OCI-M1 (cell line): ENCODE measurements around the gene CLDN16.

Experiments
- DNase-seq: peaks from one replicate; lab custom pipeline; 2025; lab: John Stamatoyannopoulos, UW

The CLDN16 gene

DNA sequence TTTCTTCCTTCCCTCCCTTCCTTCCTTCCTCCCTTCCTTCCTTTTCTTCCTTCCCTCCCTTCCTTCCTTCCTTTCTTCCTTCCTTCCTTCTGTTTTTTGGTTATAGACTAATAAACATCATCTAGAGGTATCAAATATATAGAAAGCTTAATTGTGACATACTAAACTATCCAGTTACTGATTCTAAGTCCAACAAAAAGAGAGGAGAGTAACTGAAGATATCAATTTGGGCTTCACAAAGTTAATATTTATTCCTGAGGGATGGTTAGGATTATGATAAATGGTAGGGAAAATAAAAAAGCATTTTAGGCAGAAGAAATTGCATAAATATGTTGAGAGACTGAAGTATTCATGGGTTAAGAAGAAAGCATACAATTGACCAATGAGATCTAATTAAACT is 7.8 kb upstream of the CLDN16 start:
- DNase-seq = no peak

DNA sequence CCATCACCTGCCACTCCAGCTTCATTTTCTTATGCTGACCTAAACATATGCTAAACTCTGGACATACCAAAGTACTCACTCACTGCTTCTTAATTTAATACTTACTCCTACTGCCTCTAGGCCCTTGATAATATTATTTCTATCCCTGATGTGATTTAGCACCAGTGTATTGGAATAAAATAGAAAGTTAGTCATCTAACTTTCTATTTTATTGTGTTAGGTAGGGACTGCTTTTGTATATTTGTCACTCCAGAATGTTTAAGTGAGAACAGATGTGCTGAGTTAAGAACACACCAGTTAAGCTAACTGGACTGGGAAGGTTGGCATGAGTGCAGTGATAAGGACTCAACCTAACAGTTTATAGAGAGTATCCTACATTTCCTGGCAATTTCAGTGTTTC is 6.5 kb upstream of the CLDN16 start:
- no peak for DNase-seq

DNA sequence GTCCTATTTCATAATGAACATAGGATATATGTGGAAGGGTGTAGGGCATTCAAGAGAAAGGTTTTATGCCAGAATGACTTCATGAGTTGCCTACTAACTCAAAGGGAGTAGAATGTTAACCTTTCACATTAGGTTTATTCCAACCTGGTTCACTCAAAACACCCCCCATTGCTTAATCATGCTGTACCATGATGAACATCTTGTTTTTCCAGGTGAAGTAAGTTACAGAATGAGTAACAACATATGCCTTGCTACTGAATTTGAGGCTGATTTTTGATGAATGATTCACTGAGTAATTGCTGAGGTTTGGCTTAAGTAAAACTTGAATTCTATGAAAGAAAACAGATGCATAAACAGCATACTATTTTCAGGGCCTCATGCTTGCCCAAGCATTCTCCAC is 5.9 kb upstream of the CLDN16 start:
- DNase-seq = no peak

DNA sequence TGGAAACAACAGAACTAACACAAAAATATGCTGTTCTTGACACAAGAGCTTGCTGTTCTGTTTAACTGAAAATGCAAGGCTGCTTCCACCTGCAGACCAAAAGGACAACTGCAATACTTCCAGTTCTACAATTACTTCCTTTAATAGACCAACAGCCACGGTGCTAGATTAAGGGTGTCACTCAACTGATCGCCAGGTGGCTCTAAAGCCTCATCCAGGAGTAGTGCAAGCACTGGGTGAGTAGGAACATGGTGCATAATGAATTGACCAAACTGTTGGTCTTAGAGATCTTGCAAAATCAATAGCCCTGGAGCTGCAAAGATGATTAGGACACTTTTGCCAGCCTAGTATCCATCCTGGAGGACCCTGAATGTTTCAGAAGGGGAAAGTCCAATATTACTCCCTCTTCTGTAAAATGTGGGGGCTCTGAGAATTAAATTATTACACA is 3.6 kb upstream of the CLDN16 start:
- peak; percentile 86 for DNase-seq

DNA sequence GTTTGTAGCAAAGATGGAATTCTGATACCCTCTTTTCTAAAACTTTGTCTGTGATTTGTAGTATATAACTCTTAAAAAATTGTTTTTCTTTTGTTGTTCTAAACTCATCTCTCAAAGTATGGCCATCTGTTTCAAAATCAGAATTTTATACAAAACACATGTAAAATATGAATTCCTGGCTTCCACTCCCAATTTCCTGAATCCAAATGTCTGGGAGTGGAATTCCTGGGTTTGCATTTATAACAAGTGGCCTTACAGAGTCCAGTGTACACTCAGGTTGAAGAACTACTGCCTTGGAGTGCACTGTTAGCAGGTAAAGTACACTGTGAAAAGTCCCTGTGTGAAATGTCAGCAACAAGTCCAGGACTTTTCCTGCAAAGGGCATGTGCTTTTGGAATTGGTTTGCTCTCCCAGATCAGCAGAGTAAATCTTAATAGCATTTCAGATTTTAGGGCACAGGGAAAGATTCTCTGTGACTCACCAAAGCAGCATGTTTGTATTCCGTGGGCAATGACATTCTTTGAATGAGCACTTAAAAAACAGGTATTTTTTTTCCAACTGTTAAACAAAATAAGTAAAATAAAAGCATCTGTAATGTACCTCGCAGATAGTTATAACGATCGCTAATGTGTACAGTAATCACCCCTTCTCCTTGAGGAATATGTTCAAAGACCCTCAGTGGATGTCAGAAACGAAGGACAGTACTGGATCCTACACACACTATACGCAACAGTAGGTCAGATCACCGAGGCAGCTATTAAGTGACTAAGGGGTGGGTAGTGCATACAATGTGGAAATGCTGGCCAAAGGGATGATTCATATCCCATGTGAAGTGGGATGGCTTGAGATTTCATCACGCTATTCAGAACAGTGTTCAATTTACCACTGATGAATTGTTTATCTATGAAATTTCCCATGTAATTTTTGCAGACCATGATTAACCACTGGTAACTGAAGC is 2.0 kb upstream of the CLDN16 start:
- DNase-seq = peak; percentile 6

DNA sequence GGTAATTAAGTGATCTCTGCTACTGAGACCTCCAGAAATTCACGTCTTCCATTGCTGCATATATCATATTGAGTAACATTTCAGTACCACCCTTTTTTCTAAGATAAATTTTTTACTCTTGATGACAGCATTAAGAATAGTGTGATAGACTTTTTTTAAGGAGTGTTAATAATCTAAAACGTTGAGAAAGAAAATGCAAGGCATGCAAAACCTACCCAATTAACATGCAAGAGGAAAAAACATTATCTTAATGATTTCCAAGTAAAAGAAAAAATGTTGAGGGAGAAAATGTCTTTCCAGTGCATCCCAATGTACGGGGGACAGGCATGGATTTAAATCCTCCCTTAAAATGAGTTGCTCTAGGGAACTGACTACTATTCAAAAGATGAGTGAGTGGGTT is 740 bp downstream of the CLDN16 start:
- no peak for DNase-seq

DNA sequence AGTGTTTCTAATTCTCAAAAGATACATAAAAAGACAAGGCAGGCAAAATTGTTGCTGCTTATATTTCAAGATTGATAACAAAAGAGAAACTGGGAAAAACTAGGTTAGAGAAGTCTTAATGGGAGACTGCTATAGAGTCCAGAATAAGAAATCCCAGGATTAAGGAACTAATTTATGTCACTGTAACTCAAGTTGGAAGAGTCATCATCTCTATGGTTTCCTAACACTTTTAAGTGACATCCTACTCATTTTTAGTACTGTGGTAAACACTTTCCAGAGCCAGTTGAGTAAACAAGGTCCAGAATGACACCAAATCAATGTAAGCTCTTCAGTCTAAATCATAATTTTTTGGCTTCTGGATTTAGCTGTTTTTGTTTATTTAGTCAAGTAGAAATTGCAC is 8.0 kb downstream of the CLDN16 start:
- DNase-seq = no peak

DNA sequence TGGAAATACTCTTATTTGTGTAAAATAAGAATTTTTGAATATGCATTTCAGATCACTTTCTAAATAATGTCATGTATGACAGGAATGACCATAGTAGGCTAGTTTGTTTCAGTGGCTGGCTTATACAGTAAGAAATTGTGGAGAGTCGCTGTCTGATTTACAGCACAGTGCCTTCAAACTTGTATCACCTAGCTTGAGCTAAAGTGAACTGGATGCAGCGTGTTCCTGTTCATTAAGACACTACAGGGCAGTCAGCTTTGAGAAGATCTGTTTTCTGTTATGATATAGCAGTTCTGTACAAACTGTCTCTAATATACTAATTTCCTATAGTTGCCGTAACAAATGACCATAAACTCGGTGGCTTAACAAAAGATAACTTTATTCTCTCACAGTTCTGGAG is 9.9 kb downstream of the CLDN16 start:
- DNase-seq = no peak

DNA sequence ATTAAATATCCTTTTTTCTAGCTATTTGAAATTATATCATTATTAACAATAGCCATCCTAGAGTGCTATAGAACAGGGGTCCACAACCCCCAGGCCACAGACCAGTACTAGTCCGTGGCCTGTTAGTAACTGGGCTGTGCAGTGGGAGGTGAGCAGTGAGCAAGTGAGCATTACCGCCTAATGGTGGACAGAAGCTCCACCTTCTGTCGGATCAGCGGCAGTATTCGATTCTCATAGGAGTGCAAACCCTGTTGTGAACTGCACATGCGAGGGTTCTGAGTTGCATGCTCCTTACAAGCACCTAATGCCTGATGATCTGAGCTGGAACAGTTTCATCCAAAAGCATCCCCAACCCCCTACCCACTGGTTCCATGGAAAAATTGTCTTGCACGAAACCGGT is 11.7 kb downstream of the CLDN16 start:
- DNase-seq = no peak

DNA sequence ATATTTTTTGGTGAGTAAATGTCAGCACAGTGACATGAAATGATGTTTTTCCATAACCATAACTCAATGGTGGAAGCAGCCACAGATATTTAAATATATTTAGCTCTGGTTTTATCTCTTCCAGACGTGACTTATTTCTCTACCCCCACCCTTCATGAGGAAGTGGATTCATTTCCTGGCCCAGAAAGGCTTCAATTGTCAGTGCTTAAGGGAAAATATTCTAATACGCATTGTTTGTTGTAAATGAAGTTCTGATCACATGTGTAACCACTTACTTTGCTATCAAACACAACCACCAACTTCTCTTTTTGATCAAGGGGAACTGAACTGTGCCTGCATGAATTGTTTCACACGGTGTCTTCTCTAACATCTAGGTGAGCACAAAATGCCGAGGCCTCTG is 14.0 kb downstream of the CLDN16 start:
- DNase-seq = peak; percentile 62

DNA sequence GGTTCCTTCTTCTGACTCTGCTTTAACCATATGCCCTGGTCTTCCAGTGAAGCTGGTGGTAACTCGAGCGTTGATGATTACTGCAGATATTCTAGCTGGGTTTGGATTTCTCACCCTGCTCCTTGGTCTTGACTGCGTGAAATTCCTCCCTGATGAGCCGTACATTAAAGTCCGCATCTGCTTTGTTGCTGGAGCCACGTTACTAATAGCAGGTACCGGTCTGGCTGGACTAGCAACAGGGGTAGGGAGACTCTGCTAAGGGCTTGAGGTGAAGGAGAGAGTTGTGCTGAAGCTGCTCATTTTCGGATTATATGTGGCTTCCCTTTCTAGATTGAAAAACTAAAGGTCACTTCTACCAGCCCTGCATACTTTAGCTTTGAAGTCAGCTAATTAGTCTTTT is 16.8 kb downstream of the CLDN16 start:
- no peak for DNase-seq

DNA sequence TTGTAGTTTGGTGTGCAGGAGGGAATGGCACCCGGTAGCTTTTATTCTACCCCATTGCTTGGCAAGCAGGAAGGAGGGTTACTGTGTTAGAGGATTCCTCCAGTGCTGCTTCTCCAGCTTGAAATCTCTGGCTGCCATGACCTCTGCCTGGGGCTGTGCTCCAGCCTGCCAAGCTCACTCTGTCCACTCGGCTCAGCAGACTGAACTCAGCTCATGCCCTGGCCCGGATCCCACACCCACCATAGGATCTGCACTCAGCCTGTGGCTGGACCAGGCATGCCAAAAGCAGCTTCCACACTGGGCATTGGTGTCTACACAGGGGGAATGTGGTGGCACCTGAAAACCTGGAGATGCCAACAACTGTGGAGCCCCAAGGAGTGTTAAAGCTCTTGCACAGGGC is 26.3 kb downstream of the CLDN16 start:
- no peak for DNase-seq

DNA sequence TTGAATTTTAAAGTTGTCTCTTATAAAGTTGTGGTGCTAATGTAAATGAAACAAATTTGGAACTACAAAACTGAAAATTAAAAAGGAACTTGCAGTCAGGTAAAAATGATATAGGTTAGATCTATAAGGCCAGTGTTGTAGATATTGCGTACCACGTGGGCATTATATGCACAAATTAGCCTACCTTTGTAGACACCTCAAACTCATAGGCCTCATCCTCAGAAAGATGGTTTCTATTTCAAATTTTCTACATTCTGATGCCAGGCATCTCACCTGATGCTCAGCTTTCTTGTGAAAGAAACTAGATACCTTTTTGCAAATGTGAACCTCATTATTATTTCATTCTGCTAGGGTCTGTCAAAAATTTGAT is 36.1 kb downstream of the CLDN16 start:
- DNase-seq = no peak

DNA sequence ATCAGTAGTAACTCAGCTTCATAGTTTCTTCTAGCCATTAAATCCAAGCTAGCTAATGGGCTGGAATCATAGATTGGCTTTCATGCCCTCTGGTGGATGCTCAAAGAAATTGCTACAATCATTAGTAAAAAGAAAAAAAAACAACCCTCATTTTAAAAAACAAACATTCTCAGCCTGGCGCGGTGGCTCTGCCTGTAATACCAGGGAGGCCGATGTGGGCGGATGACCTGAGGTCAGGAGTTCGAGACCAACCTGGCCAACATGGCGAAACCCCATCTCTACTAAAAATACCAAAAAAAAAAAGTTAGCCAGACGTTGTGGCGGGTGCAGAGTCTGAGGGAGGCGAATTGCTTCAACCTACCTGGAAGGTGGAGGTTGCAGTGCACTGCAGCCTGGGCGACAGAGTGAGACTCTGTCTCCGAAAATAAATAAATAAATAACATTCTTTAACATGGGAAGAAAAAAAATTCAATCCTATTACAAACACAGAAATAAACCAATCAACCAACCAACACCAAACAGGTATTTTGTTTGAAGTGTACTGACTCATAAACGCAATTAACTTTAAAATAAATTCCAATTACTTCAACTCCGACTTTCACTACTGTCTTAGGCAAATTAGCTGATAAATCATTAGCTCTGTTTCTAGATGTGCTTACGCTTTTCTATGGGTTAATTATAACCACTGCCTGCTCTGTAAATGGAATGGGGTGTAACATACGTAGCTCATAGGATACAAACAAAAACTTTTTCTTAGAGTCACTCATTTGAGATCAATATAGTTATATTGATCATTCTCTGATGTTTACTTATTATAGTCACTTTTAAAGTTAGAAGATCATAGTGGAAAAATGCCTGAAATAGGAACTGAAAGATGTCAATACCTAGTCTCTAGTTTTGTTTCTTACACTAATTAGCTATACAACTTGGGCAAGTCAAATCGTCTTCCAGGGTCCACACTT is 36.8 kb downstream of the CLDN16 start:
- DNase-seq = peak; percentile 88

DNA sequence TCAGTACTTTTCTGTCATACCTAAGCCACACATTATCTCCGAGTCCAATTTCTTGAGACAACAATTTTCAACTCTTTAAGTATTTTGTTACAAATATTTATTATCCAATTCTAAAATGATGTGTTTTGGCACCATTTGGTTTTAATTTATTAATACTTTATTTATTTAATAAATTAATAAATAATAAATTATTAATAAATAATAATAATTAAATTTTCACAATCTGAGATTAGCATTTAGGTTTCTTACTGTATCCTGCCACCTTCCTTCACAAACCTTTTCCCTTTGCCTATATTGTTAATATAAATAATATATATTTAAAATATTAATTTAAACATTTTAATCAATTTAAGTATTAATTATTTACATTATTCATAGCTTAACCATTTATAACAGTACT is 37.9 kb downstream of the CLDN16 start:
- no peak for DNase-seq

DNA sequence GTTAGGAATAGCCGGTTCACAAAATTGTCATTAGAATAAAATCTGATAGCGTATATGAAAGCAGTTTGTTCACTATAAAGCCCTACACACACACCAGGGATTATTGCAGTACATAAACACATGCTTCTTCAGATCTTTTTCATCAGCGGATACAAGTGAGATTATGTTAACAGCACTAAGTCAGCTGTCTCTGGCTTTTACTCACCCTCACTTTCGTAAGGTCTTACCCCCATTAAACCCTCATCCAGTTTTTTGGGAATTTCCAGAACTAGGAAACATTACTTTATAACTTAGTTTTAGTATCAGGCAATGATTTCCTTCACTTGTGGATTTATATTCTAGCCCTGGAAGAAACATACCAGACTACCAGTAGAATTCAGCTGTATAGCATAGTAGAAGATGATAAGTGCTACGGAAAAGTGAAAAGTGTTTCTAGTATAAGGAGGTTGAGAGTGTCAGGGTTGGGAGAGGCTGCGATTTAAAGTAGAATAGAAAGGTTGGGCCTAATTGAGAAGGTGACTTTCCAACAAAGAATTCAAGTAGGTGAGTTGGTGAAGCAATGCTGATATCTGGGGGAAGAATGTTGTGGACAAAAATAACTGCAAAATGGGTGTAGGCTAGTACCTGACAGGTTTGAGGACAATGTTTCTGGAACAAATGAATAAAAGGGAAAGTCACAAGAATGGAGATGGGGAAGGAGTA is 39.0 kb downstream of the CLDN16 start:
- DNase-seq = no peak

DNA sequence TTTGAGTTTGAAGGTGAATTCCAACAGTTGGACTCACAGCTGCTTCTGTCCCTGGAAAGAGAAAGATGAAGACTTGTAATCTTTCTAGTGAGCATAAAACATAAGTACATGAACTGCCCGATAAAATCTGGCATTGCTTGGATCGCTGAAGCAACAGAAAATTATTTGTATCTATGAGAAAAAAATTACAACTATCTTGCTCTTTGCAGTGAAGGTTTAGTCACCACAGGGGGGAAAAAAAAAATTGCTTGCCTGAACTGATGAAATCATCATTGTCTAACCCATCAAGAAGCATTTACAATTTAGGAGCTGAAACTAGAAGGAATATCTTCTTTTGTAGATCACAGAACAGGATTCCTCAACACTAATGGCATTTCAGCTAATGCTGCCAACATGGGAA is 41.7 kb downstream of the CLDN16 start:
- DNase-seq = no peak

DNA sequence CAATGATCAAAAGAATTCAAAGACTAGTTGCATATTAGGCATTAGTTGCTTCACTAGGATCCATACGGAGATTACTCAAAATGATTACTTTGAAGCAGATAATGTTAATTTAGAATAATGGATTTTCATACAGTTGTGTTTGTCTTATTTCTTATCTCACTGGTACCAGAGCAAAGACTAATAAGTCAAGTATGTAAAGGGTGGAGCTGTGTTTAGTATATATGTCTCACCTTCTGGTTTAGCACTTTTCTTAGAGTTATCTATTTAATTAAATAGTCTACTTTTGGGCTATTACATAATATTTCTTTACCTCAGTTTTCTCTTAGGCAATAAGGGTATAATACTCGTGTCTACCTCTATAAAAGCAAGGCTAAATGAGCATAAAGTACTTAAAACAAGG is 42.9 kb downstream of the CLDN16 start:
- no peak for DNase-seq

DNA sequence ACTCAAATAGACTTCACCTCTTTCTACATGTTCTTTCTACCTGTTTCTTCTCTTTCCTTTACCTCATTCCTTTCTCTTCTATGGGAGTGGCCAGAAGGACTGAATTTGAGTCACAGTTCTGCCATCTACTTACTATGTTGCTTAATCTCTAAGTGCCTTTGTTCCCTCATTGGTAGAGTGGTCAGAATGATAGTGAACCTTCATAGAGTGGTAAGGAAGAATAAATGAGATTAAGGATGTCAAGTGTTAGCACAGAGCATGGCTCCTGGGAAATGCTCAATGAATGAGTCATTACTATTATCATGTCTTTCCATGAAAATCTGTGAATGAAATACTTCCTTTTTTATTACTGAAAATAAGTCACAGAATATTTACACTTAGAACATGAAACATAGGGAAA is 44.3 kb downstream of the CLDN16 start:
- DNase-seq = peak; percentile 33

DNA sequence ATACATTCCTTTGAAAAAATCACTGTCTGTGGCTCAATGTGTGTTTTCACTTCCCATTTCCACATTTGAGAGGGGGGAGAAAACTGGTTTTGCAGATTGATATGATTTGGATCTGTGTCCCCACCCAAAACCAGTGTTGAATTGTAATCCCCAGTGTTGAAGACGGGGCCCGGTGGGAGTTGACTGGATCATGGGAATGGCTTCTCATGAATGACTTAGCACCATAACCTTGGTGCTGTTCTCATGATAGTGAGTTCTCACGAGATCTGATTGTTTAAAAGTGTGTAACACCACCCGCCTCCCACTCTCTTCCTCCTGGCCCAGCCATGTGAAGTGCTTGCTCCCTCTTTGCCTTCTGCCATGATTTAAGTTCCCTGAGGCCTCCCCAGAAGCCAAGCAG is 45.7 kb downstream of the CLDN16 start:
- no peak for DNase-seq

DNA sequence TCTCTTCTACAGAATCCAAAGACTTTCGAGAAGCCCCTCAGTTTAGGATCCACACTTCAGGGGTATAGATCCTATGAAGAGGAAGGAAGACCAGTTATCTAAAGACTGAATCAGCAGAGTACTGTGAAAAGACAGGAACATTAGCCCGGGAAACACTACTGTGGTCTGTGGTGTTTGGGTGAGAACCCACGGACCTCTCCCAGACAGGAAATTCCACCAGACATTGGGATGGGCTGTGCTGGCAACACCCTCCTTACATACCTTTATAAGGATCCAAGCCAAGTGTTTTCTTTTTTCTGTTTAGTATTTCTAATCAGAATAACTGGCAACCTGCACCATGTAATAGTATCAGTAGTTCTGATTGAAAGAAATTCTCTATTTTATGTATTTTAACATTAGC is 47.7 kb downstream of the CLDN16 start:
- no peak for DNase-seq

DNA sequence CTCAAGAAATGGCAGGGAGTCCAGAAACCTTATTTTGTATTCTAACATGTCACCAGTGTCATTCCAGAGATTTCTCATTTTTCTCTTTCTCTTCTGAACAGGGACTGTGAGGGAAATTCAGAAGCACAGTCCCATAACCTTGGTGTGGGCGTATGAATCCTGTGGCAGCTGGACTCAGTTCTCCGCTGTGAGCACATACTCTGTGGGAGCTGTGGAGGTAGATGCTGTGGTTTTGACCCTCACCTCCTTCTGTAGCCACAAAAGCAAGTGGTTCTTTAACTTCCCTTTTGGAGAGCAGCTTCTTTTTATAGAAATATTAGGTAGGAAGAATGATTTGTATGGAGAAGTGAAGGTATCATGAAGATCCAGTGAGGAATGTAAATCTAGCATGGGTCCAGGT is 48.4 kb downstream of the CLDN16 start:
- DNase-seq = peak; percentile 4
